Lung (tissue), 12 donors: Measurements from ENCODE around the gene C1orf198. TPM values are rescaled to one million over a fixed set of nuclear protein-coding genes. Genes with fewer than 3 reads are reported as not detected.

Source experiments
- ATAC-seq: fragments of 200-7000 bp; cut with Tn5 transposase; one replicate; pipeline ENCODE4 v1.9.1; 2020; ENCODE audit warnings: moderate number of reproducible peaks; ENCODE audit not compliant: insufficient read depth, low FRiP score
- DNase-seq, 3 donors: peaks; one replicate each; pipeline ENCODE4 v3.0.0-alpha.2; 2013 to 2017
- H3K27ac ChIP-seq, 2 donors: one replicate each; pipeline ENCODE4 v1.5.1; 2013; ENCODE audit warnings: mild to moderate bottlenecking in 2 of 2, moderate library complexity in 2 of 2, control low read depth in 1 of 2, inconsistent platforms in 1 of 2, low read depth in 1 of 2, low read length in 1 of 2
- H3K27me3 ChIP-seq, 3 donors: one replicate each; pipeline ENCODE4 v1.5.1; 2013; ENCODE audit warnings: low read length in 2 of 3; ENCODE audit not compliant: control insufficient read depth in 3 of 3, insufficient read depth in 3 of 3
- H3K36me3 ChIP-seq, 4 donors: one replicate each; pipeline ENCODE4 v1.5.1; 2013; ENCODE audit warnings: low read length in 4 of 4, mild to moderate bottlenecking in 1 of 4, moderate library complexity in 1 of 4; ENCODE audit not compliant: control insufficient read depth in 4 of 4, insufficient read depth in 4 of 4
- H3K4me1 ChIP-seq, 5 donors: one replicate each; pipeline ENCODE4 v1.5.1; 2013; ENCODE audit warnings: low read length in 5 of 5, mild to moderate bottlenecking in 2 of 5, moderate library complexity in 1 of 5; ENCODE audit not compliant: control insufficient read depth in 5 of 5, insufficient read depth in 5 of 5
- H3K4me3 ChIP-seq: one replicate; pipeline ENCODE4 v1.5.1; 2013; ENCODE audit warnings: mild to moderate bottlenecking, control low read depth, moderate library complexity
- H3K9ac ChIP-seq, 2 donors: one replicate each; pipeline ENCODE4 v1.5.1; 2013; ENCODE audit warnings: low read length in 2 of 2, control low read depth in 1 of 2; ENCODE audit not compliant: insufficient read depth in 1 of 2
- H3K9me3 ChIP-seq, 4 donors: one replicate each; pipeline ENCODE4 v1.5.1; 2013; ENCODE audit warnings: low read length in 3 of 4, mild to moderate bottlenecking in 1 of 4, moderate library complexity in 1 of 4; ENCODE audit not compliant: control insufficient read depth in 4 of 4, insufficient read depth in 3 of 4
- WGBS, 2 donors: extraction: QIAGEN DNeasy Blood & Tissue Kit; methylation state at CpG; one replicate each; pipeline ENCODE4 v1.1.7; 2013; 5-methylcytosine and 5-hydroxymethylcytosine counted together
- polyA plus RNA-seq, 2 donors: library from polyadenylated mRNA; stranded (reverse); fragments of 200-250 nt; gene quantifications; one replicate each; pipeline ENCODE4 v1.2.1, GENCODE V29; 2013
- total RNA-seq, 2 donors: library from RNA; depleted of rRNA in 1 of 2; stranded (reverse); fragments of >200 nt in 1 of 2; gene quantifications; one replicate each; pipeline ENCODE4 v1.2.1, GENCODE V29; 2014 to 2021
- TF ChIP-seq, protein P1 (sequence below): IDR thresholded peaks from 2 replicates; pipeline ENCODE4 v1.5.1; 2012; ENCODE audit warnings: mild to moderate bottlenecking; ENCODE audit errors: control extremely low read depth, extremely low read depth
- donor health status: control.
- donor health status: control.
- donor health status: Bipolar disorder and iron deficiency.
- donor health status: healthy.
- donor health status: DM: yes; HTN: yes; CAD: no.

Gene C1orf198
- total and polyA plus RNA-seq, 4 donors = 25.8 to 109 (median 49.7) TPM

DNA sequence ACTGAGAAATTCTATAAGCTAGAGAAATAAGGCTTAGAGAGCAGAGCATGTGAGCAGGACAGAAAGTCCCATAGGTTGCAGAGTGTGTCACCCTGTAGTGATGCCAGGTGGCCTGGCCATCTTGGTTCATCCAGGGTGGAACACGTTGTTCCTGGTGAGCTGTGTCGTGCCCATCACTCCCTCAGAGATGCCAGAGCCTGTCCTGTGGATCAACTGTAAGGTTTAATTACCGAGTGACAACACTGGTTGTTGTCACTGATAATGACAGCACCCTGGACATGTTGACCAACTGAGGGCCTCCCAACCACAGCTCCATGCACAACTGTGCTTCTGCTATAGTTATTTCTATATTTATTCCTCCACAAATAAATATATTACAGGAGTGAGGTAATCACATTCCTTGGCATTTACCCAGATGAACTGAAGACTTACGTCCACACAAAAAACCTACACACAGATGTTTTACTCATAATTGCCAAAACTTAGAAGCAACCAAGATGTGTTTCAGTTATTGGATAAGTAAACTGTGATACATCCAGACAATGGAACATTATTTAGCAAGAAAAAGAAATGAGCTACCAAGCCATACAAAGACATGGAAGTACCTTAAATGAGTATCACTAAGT is 6.2 kb downstream of the C1orf198 start:
- no peaks in the 10 kb centered on the region for H3K27me3 ChIP-seq
- WGBS, 2 donors = 83 to 90% methylated on average over 4 of the region's 4 CpGs
- no peaks in the 10 kb centered on the region for H3K36me3 ChIP-seq
- peaks cover 31 to 73% (median 41%) of the 10 kb centered on the region in 5 donors for H3K4me1 ChIP-seq
- peaks cover 0 to 2% (median 0%) of the 10 kb centered on the region in 4 donors for H3K9me3 ChIP-seq
- TF ChIP-seq, protein P1, sequence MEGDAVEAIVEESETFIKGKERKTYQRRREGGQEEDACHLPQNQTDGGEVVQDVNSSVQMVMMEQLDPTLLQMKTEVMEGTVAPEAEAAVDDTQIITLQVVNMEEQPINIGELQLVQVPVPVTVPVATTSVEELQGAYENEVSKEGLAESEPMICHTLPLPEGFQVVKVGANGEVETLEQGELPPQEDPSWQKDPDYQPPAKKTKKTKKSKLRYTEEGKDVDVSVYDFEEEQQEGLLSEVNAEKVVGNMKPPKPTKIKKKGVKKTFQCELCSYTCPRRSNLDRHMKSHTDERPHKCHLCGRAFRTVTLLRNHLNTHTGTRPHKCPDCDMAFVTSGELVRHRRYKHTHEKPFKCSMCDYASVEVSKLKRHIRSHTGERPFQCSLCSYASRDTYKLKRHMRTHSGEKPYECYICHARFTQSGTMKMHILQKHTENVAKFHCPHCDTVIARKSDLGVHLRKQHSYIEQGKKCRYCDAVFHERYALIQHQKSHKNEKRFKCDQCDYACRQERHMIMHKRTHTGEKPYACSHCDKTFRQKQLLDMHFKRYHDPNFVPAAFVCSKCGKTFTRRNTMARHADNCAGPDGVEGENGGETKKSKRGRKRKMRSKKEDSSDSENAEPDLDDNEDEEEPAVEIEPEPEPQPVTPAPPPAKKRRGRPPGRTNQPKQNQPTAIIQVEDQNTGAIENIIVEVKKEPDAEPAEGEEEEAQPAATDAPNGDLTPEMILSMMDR = no peak
- peak overlapping the region in 1 of 2 donors; percentile 77 for H3K27ac ChIP-seq
- no peak for ATAC-seq
- H3K4me3 ChIP-seq = no peak overlapping the region
- no peak overlapping the region for H3K9ac ChIP-seq
- DNase-seq = no peak

- Histone ChIP-seq H3K4me1 (peaks cover 31 to 73% (median 37%) of the 10 kb centered on the region in 5 donors), H3K36me3 (no peaks in the 10 kb centered on the region), H3K9ac (no peak overlapping the region), H3K27me3 (no peaks in the 10 kb centered on the region), H3K27ac (peak overlapping the region in 1 of 2 donors; percentile 77), H3K9me3 (peaks cover 0 to 2% (median 0%) of the 10 kb centered on the region in 4 donors), H3K4me3 (no peak overlapping the region)
- ATAC-seq (no peak), DNase-seq (no peak)
- TF ChIP-seq, protein P1 = no peak
- WGBS, 2 donors = 94% methylated on average over 13 of the region's 13 CpGs
These were observed 6.8 kb downstream of the C1orf198 start for GRCh38 chr1:230861489-230861888.

DNA sequence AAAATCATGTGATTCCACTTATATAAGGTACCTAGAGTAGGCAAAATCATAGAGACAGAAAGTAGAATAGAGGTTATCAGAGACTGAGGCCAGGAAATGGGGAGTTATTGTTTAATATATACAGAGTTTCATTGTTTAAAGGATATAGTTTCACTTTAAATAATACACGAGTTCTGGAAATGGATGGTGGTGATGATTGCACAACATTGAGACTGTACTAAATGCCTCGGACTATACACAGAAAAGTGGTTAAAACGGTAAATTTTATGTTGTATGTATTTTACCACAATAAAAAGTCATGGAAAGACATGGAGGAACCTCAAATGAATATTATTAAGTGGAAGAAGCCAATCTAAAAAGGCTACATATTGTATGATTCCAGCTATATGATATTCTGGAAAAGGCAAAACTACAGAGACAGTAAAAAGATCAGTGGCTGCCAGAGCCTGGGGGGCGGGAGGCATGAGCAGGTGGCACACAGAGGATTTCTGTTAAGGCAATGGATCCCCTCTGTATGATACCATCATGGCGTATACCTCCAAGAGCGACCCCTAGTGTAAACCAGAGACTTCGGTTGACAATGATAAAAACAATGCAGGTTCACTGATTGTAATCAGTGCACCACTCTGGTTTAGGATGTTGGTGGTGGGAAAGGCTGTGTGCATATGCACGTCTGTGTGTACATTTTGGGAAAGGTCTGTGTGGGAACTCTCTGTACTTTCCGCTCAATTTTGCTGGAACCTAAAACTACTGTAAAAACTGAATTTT is 7.5 kb downstream of the C1orf198 start:
- Histone ChIP-seq H3K27me3 (no peaks in the 10 kb centered on the region), H3K4me3 (no peak overlapping the region), H3K36me3 (no peaks in the 10 kb centered on the region), H3K4me1 (peaks cover 34 to 67% (median 37%) of the 10 kb centered on the region in 5 donors), H3K27ac (peak overlapping the region in 1 of 2 donors; percentile 77), H3K9me3 (no peaks in the 10 kb centered on the region), H3K9ac (no peak overlapping the region)
- 72 to 77% methylated on average over 9 of the region's 9 CpGs for WGBS, 2 donors
- ATAC-seq = no peak
- DNase-seq = peak in 1 of 3 donors; percentile 25
- TF ChIP-seq, protein P1 = no peak
